Chondrocyte (in vitro differentiated cells): ENCODE measurements around the gene ZNRD2. TPM values are rescaled to one million over a fixed set of nuclear protein-coding genes. Genes with fewer than 3 reads are reported as not detected.

Experiments
- DNase-seq: peaks from one replicate; pipeline ENCODE4 v3.0.0; 2021; ENCODE audit warnings: mixed read lengths, low spot score
- H3K27ac Mint-ChIP-seq: one replicate; pipeline ENCODE4 v1.8.0; 2021; ENCODE audit warnings: mild to moderate bottlenecking, moderate library complexity, mixed read lengths; ENCODE audit not compliant: unreplicated experiment
- H3K27me3 Mint-ChIP-seq: 2 replicates; pipeline ENCODE4 v1.8.0; 2021; ENCODE audit warnings: low read depth, mixed read lengths
- H3K36me3 Mint-ChIP-seq: 2 replicates; pipeline ENCODE4 v1.8.0; 2021; ENCODE audit warnings: low read depth, mixed read lengths
- H3K4me1 Mint-ChIP-seq: 2 replicates; pipeline ENCODE4 v1.8.0; 2021; ENCODE audit warnings: low read depth, mild to moderate bottlenecking, mixed read lengths
- H3K4me3 Mint-ChIP-seq: one replicate; pipeline ENCODE4 v1.8.0; 2021; ENCODE audit warnings: mild to moderate bottlenecking, moderate library complexity, mixed read lengths; ENCODE audit not compliant: unreplicated experiment
- H3K9me3 Mint-ChIP-seq: 2 replicates; pipeline ENCODE4 v1.8.0; 2021; ENCODE audit warnings: low read depth, mixed read lengths
- total RNA-seq: library from RNA; stranded (reverse); gene quantifications from 3 replicates; pipeline ENCODE4 v1.2.1, GENCODE V29; 2021
- TF ChIP-seq, protein P1 (sequence below): fragments of 200-600 bp; sonication (generic); IDR thresholded peaks from 2 replicates; pipeline ENCODE4 v1.5.0; 2021; ENCODE audit warnings: antibody characterized with exemption, mild to moderate bottlenecking, moderate library complexity

The ZNRD2 gene
- total RNA-seq, 1 donor from 2014 or later = 26.4 TPM

DNA sequence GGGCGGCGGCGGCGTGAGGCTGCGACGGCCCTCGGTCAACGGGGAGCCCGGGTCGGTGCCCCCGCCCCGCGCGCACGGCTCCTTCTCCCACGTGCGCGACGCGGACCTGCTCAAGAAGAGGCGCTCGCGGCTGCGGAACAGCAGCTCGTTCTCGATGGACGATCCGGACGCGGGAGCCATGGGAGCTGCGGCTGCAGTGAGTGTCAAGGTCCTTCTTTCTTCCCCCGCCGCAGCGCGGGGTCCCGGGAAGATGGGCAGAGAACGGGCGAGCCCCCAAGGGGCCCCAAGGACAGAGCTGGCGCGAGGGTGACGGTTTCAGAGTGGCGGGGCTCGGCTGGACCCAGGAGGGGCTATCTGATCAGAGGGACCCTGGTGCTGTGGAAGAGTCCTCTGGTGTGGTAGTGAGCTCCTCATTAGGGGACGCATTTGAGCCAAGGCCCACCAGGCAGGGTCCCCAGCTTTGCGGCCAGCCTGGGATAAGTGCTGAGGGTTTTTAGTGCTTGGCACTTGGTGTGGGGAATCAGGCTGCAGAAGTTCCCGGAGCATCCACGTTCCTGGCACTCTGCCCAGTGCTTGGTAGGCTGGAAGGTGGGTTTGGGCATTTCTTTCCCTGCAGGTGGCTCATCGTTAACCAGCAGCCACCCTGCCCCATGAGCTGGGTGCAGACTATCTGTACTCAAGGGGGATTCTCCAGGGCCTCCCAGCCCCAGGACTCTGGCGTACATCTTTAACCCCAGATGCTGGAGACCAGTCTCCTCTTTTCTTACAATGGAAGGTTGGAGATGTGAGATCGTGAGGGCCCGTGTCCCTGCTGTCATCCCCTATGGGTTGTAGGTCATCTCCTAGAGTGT lies 15.3 kb downstream of the ZNRD2 start:
- Mint-ChIP-seq H3K27ac (no peak overlapping the region), H3K4me3 (no peak overlapping the region), H3K27me3 (no peaks in the 10 kb centered on the region), H3K36me3 (peaks cover 13% of the 10 kb centered on the region), H3K9me3 (no peaks in the 10 kb centered on the region), H3K4me1 (peaks cover 29% of the 10 kb centered on the region)
- TF ChIP-seq, protein P1, sequence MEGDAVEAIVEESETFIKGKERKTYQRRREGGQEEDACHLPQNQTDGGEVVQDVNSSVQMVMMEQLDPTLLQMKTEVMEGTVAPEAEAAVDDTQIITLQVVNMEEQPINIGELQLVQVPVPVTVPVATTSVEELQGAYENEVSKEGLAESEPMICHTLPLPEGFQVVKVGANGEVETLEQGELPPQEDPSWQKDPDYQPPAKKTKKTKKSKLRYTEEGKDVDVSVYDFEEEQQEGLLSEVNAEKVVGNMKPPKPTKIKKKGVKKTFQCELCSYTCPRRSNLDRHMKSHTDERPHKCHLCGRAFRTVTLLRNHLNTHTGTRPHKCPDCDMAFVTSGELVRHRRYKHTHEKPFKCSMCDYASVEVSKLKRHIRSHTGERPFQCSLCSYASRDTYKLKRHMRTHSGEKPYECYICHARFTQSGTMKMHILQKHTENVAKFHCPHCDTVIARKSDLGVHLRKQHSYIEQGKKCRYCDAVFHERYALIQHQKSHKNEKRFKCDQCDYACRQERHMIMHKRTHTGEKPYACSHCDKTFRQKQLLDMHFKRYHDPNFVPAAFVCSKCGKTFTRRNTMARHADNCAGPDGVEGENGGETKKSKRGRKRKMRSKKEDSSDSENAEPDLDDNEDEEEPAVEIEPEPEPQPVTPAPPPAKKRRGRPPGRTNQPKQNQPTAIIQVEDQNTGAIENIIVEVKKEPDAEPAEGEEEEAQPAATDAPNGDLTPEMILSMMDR = no peak
- no peak for DNase-seq

GRCh38 chr11:65586247-65586630 lies 16.0 kb downstream of the ZNRD2 start:
- Mint-ChIP-seq H3K27ac (no peak overlapping the region), H3K4me3 (no peak overlapping the region), H3K9me3 (no peaks in the 10 kb centered on the region), H3K4me1 (peaks cover 30% of the 10 kb centered on the region), H3K36me3 (peaks cover 11% of the 10 kb centered on the region), H3K27me3 (no peaks in the 10 kb centered on the region)
- no peak for DNase-seq
- TF ChIP-seq, protein P1 = no peak

GRCh38 chr11:65586676-65587075 lies 16.4 kb downstream of the ZNRD2 start:
- Mint-ChIP-seq H3K36me3 (peaks cover 11% of the 10 kb centered on the region), H3K4me1 (peaks cover 30% of the 10 kb centered on the region), H3K27ac (no peak overlapping the region), H3K9me3 (no peaks in the 10 kb centered on the region), H3K27me3 (no peaks in the 10 kb centered on the region), H3K4me3 (no peak overlapping the region)
- TF ChIP-seq, protein P1 = no peak
- DNase-seq = no peak

DNA sequence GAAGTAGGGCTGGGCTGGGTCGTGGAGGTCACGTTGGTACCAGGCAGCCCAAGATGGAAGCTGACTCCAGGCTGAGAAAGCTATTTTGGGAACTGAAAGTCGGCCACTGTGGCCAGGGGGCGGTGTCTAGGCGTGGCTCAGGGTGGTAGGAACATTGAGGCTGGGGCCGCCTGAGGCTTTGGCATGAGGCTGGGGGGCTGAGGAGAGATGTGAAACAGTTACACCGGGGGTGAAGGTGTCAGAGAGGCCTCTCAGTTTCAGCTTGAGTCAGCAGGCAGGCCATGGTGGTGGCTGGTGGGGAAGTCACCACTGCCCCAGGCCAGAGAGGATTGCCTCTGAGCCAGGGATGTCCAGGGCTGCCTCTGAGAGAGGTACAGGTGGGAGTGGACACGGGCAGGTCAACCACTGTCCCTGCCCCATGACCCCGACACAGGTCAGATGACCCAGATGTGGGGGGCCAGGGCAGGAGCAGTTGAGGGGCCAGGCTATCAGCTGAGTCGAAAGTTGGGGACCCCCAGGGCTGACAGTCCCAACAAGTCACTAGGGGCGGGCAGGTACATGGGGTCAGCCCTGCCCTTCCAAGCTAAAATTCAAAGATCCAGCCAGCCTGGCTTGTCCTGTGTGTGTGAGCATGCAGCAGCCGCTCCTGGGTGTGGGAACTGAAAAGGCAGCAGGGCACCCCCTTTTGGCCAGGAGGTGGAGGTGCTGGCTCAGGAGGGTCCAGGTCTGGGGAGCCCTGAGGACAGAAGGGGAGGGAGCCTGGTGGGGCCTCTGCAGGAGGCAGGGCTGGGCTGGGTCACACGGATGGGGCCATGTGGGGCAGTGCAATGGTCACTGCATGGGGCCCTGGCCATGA lies 18.1 kb downstream of the ZNRD2 start:
- TF ChIP-seq, protein P1 = peak; percentile 72
- Mint-ChIP-seq H3K27ac (no peak overlapping the region), H3K4me3 (no peak overlapping the region), H3K36me3 (peaks cover 9% of the 10 kb centered on the region), H3K9me3 (no peaks in the 10 kb centered on the region), H3K4me1 (peaks cover 30% of the 10 kb centered on the region), H3K27me3 (no peaks in the 10 kb centered on the region)
- DNase-seq = no peak

DNA sequence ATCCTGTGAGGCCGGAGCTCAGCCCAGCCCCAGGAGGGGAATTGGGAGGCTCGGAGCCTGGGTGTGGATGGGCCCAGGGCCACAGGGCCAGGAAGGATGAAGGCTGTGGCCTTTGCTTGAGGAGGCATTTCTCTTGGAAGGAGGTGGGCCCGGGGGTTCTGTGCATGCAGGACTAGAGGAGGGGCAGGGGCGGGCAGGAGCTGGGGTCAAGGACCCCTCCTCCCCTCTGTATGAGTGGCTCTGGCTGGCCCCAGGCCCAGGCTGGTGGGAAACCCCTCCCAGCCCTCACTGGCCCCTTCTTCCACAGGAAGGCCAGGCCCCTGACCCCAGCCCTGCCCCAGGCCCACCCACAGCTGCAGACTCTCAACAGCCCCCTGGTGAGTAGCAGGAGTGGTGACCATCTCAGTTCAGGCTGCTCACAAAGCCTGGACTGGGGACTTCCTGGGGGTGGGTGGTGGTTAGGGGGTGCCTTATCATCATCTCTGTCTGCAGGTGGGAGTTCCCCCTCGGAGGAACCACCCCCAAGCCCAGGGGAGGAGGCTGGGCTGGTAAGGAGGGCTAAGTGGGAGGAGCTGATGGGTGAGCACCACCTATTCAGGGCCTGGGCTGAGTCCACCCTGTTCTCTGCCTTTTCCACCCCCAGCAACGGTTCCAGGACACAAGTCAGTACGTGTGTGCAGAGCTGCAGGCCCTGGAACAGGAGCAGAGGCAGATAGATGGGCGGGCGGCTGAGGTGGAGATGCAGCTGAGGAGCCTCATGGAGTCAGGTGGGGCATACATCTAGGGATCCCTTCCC lies 19.4 kb downstream of the ZNRD2 start:
- H3K9me3 Mint-ChIP-seq = no peaks in the 10 kb centered on the region
- no peak overlapping the region for H3K27ac Mint-ChIP-seq
- H3K4me1 Mint-ChIP-seq = peaks cover 30% of the 10 kb centered on the region
- peaks cover 7% of the 10 kb centered on the region for H3K36me3 Mint-ChIP-seq
- no peak for DNase-seq
- H3K4me3 Mint-ChIP-seq = no peak overlapping the region
- TF ChIP-seq, protein P1 = no peak
- H3K27me3 Mint-ChIP-seq = no peaks in the 10 kb centered on the region
